Limb (tissue), 2 donors: Measurements from ENCODE around the gene UNC13C.

Experiments
- DNase-seq, 2 donors: peaks; one replicate each; pipeline ENCODE4 v3.0.0-alpha.2; 2016; ENCODE audit errors: extremely low spot score in 2 of 2

UNC13C gene

GRCh38 chr15:54560417-54560816, 582.2 kb downstream of the UNC13C start:
- DNase-seq, result no peak

- no peak for DNase-seq
These were observed 585.9 kb downstream of the UNC13C start for GRCh38 chr15:54564166-54564565.

GRCh38 chr15:54566654-54567053, 588.4 kb downstream of the UNC13C start:
- DNase-seq, result no peak

- no peak for DNase-seq
These were observed 589.3 kb downstream of the UNC13C start for GRCh38 chr15:54567408-54568035.

GRCh38 chr15:54568381-54568780, 590.1 kb downstream of the UNC13C start:
- DNase-seq, result no peak

- no peak for DNase-seq
These were observed 593.3 kb downstream of the UNC13C start for GRCh38 chr15:54571576-54571975.

GRCh38 chr15:54575586-54575985, 597.3 kb downstream of the UNC13C start:
- no peak for DNase-seq

GRCh38 chr15:54576298-54576935, 598.2 kb downstream of the UNC13C start:
- no peak for DNase-seq

- DNase-seq, result peak in 1 of 2 donors; percentile 54
These were observed 599.4 kb downstream of the UNC13C start for GRCh38 chr15:54577476-54578250.

GRCh38 chr15:54579855-54580254, 601.6 kb downstream of the UNC13C start:
- no peak for DNase-seq

- DNase-seq, result no peak
These were observed 602.4 kb downstream of the UNC13C start for GRCh38 chr15:54580643-54581042.

- no peak for DNase-seq
These were observed 604.8 kb downstream of the UNC13C start for GRCh38 chr15:54582863-54583643.

GRCh38 chr15:54585063-54585462, 606.8 kb downstream of the UNC13C start:
- DNase-seq, result no peak

GRCh38 chr15:54594115-54594514, 615.9 kb downstream of the UNC13C start:
- no peak for DNase-seq

- DNase-seq, result peak in 1 of 2 donors; percentile 56
These were observed 621.1 kb downstream of the UNC13C start for GRCh38 chr15:54599386-54599785.

- no peak for DNase-seq
These were observed 626.8 kb downstream of the UNC13C start for GRCh38 chr15:54605043-54605442.

GRCh38 chr15:54605556-54605955, 627.3 kb downstream of the UNC13C start:
- DNase-seq, result no peak

- DNase-seq, result no peak
These were observed 630.9 kb downstream of the UNC13C start for GRCh38 chr15:54608876-54609835.

- DNase-seq, result no peak
These were observed 639.9 kb downstream of the UNC13C start for GRCh38 chr15:54618120-54618519.

- no peak for DNase-seq
These were observed 640.9 kb downstream of the UNC13C start for GRCh38 chr15:54619180-54619579.

GRCh38 chr15:54620916-54621315, 642.7 kb downstream of the UNC13C start:
- DNase-seq, result no peak
